ENCODE data around the gene ZNF716.
"Not testable (repeated sequence)": the region's sequence is repeated elsewhere in the genome, so short reads cannot be mapped to it uniquely, and the experiment has no call there.

Gene ZNF716

GRCh38 chr7:57449904-57450303, at the start of gene ZNF716:
ZNF716 (plus strand) TSS chr7:57450177; CDS start chr7:57450289, 112 bp downstream.
- DNase-seq = no peak

DNA sequence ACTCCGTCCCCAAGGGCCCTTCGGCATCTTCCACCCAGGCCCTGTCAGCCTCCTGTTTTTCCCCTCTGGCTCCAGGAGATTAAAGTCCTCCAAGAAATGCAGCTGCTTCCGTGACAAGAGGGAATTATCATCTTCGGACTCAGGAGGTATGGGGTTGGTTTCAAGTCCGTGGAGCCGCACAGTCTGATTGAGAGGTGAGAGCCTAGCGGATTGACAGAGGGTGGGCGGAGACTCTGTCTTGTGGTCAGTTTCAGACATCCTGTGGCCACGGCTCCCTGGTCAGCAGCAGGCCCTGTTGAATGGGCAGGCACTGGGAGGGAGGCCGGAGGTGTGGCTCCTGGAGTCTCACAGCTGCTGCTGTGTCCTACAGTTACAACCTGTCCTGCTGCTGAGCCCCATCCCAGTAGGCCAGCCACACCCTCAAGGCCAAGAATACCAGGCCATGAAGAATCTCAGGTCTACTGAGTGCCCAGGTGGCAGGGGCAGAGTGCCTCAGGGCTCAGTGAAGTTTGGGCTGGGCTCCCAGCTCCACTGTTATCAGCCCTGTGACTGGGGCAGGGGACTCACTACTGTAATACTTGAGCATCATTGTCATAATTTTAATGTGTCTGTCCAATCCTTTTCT, 49.3 kb upstream of the ZNF716 start:
- no peak for DNase-seq

- not testable (repeated sequence) for DNase-seq
Observed at GRCh38 chr7:57403051-57403450, 46.9 kb upstream of the ZNF716 start.

GRCh38 chr7:57403601-57404342, 46.2 kb upstream of the ZNF716 start:
- DNase-seq = no peak

DNA sequence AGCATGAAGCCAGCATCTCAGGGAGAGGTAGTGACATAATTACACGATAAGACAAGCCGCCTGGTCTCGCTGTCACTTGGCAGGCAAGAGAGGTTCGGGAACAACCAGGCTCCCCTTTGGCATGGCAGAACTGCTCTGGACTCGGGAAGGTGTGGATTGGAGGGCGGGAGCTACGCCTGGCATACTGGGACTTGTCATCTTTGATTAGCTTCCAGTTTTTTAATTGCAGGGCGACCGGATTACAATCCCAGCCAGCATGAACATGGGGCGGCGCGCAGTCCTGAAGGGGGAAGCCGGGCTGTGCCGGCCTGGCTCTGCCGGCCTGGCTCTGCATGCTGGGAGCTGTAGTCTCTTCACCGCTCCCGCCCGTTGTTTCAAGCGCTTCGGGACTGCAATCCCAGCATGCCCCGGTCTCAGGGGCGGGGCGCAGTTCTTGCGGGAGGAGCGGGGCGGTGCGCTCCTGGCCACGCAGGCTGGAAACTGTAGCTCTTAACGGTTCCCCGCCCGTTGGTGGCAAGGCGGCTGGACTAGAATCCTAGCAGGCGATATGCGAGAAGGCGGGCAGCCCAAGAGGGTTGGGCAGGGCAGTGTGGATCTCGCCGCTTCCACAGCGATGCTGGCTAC, 45.5 kb upstream of the ZNF716 start:
- no peak for DNase-seq

DNA sequence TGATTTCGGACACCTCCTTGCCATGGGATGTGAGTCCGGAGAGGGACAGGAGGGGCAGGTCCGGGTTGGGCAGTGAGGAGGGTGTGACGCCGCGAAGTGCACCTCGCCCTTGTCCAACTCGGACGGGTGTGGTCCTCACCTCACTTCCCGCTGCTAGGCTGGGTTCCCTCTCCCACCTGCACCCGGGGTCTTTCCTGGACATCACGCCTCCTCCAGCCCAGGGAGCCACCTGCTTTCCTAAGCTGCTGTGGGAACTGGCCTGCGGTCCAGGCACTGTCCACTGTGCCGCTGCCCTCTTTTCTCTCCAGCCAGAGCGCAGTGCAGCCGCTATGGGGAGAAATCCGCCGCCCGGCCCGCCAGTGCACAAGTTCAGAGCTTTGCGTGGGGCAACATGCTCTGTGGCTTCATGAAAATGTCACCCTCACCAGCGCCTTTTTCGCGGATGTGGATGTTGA, 45.0 kb upstream of the ZNF716 start:
- no peak for DNase-seq

DNA sequence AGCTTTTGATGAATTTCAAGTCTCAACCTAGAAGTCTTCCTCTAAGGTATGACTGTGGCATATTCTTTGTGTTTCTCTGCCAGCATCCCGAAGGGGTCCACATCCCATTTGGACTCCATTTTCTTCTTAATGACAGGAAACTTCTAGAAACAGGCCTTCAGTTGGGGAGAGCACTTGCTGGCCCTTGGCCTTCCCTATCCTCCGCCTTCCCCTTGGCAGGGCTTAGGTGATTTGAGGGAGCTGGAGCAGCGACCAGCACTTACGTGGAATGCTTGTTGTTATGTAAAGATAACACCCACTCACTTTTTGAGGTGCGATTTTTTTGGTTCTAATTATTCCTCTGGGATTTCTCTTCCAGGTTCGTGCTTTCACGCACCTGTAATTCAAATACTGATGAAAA, 42.9 kb upstream of the ZNF716 start:
- no peak for DNase-seq

GRCh38 chr7:57412168-57412567, 37.8 kb upstream of the ZNF716 start:
- DNase-seq = no peak

- no peak for DNase-seq
Observed at GRCh38 chr7:57412618-57413017, 37.4 kb upstream of the ZNF716 start.

DNA sequence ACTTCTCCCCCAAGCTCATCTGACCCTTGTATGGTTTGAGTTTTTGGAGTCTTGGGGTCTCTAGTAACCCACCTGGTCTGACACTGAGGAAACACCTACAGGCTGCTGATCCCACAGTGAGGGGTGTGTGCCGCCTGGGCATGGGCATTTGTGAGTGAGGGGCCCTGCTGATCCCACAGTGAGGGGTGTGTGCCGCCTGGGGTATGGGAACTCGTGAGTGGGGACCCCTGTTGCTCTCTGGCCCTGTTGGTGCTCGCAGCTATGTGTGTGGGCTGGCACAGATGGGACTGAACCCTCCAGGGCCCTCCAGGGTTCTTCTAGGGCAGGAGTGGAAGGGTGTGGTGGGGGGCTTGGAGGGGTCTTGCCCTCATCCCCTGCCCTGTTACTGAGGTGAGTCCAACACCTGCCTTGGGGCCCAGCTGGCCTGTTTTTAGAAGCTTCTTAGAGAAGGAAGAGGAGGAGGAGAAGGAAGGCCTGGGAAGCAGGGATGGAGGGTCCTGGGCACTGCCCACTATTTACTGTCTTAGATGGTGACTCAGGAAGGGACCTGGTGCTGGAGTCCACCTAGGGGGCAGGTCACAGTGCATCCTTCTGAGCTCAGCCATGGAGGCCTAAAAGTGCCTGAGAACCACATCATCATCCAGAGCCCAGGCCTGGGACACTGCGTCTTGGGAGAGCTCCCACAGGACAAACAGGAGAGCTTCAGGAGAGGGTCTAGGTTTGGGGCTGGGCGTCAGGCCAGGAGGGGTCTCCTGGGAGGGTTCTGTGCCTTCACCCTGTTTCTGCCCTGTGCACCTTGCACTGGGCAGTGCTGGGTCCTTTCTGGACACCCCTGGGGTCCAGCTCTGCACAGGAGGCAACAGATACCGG, 36.2 kb upstream of the ZNF716 start:
- DNase-seq = no peak

DNA sequence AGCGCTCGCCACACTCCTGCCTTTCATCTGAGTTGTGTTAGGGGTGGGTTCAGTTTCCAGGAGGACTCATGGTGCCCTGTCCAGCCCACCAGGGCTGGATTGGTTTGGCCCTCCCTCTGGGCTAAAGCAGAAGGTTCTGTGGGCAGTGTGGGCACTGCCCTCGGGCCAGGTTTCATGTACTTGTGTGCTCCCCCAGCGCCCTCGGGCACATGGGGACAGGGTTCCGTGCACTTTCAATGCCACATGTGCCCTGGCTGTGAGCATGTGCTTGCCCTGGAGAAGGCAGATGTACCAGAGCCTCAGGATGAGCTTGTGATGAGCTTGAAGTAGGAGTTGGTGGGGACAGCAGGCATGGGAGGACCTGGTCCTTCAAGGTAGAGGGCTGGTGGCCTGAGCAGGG, 35.6 kb upstream of the ZNF716 start:
- no peak for DNase-seq

GRCh38 chr7:57414852-57415251, 35.1 kb upstream of the ZNF716 start:
- DNase-seq = no peak

DNA sequence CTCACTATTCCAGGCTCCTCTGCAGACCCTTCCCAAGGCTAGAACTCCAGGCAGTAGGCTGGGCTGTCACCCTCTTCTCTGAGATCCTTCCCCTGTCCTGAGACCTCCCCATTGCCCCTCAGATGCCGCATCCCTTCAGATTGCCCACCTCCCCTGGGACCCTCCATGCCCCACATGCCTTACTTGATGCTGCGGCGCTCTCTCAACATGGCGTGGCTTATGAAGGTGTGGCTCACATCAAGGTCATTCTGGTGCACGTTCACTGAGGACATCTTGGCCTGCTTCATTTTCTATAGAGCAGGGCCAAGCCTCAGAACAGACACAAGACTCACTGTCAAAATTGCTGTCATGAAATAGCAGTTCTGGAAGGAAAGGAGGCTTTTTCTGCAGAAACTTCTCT, 34.7 kb upstream of the ZNF716 start:
- no peak for DNase-seq

GRCh38 chr7:57415730-57416129, 34.2 kb upstream of the ZNF716 start:
- no peak for DNase-seq

- no peak for DNase-seq
Observed at GRCh38 chr7:57416601-57417358, 33.2 kb upstream of the ZNF716 start.

GRCh38 chr7:57417736-57418135, 32.2 kb upstream of the ZNF716 start:
- no peak for DNase-seq

GRCh38 chr7:57423768-57424167, 26.2 kb upstream of the ZNF716 start:
- no peak for DNase-seq

DNA sequence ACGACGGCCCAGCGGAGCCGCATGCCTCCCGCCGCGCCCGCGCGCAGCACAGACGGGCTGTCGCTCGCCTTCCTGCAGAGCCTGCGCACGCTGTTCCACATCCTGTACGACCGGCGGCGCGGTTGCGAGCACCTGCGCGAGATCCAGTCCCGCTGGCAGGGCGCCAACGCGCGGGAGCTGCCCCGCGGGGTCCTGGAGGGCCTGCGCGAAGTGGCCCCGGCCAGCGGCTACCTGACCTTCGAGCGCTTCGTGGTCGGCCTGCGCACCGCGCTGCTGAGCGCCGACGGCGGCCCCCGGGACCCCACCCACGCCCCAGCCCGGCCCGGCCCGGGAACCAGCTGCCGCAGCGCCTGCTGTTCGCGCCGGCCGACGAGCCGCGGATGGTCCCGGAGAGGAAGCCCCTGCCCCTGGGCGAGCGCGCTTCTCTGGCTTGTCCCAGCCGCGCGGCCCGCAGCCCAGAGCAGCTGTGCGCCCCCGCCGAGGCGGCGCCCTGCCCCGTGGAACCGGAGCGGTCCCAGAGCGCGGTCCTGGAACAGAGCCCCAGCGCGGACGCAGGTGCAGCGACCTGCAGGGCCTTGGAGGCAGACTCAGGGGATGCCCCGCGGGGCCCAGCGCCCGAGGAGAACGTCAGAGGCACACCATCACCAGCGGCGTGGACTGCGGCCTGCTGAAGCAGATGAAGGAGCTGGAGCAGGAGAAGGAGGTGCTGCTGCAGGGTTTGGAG, 25.3 kb upstream of the ZNF716 start:
- no peak for DNase-seq

DNA sequence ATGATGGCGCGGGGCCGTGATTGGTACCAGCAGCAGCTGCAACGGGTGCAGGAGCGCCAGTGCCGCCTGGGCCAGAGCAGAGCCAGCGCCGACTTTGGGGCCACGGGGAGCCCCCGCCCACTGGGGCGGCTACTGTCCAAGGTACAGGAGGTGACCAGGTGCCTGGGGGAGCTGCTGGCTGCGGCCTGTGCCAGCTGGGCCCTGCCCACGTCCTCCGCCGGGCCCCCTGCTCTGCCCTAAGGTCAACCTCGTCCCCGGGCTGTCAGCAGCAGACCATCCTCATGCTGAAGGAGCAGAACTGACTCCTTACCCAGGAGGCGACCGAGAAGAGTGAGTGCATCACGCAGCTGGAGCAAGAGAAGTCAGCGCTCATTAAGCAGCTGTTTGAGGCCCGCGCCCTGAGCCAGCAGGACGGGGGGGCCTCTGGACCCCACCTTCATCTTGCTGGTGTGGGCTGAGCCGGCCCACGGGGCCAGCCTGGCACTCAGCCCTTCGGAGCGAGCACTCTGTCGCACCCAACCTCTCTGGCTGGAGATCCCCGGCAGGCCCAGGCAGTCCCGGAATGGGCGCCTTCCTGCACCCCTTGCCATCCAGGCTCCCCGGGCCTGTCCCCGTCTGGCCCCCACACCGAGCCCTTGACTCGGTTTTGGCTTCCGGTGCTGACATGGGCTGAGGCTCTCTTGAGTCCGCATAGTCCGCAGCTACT, 24.6 kb upstream of the ZNF716 start:
- DNase-seq = no peak

DNA sequence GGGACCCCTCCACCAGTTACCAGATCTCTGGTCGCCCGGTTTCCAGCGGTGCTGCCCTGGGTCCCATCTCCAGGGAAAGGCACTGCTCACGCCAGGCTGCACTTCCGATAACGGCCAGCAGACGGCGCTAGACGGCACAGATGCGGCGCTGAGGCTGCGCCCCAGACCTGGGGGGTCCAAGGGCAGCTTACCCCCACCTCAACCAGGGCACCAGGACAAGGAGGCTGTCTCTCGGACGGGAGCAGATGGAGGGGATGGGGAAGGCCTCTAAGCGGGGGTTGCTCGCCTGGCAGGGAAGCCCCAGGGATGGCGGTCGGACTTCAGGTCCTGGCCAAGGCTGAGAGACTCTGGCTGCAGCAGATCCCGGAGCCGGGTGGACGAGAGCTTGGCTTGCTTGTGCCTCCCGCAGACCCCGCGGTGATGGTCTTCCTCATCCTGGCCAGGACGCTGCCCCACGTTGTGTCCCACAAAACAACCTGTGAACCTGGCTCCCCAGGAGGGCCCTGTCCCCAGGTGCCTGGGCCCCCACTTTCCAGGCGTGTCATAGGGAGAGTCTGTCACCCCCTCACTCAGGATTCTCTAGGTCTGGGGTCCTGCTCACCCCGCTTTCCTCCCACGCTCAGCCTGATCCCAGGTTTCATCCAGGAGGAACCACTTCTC, 23.9 kb upstream of the ZNF716 start:
- DNase-seq = no peak

DNA sequence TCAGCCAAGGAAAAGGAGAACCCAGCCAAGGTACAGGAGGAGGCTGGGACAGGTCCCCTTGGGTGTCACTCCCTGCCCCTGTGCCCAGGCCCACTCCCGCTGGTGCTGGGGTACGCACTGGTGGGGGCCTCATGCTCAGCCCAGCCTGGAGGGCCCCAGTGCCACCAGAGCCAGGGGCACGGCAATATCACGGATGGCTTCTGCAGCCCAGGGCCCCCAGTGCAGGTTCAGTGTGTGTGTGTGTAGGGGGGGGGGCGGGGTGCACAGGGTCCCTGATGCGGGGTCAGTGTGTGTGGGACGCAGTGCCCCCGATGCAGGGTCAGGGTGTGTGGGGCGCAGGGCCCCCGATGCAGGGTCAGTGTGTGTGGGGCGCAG, 23.4 kb upstream of the ZNF716 start:
- DNase-seq = no peak
